ENCODE results near the gene CLSTN1. TPM values are rescaled to one million over a fixed set of nuclear protein-coding genes. Genes with fewer than 3 reads are reported as not detected.
"Not testable (repeated sequence)": the region's sequence is repeated elsewhere in the genome, so short reads cannot be mapped to it uniquely, and the experiment has no call there.

Gene CLSTN1
- total RNA-seq, 1 donor = 140 TPM

DNA sequence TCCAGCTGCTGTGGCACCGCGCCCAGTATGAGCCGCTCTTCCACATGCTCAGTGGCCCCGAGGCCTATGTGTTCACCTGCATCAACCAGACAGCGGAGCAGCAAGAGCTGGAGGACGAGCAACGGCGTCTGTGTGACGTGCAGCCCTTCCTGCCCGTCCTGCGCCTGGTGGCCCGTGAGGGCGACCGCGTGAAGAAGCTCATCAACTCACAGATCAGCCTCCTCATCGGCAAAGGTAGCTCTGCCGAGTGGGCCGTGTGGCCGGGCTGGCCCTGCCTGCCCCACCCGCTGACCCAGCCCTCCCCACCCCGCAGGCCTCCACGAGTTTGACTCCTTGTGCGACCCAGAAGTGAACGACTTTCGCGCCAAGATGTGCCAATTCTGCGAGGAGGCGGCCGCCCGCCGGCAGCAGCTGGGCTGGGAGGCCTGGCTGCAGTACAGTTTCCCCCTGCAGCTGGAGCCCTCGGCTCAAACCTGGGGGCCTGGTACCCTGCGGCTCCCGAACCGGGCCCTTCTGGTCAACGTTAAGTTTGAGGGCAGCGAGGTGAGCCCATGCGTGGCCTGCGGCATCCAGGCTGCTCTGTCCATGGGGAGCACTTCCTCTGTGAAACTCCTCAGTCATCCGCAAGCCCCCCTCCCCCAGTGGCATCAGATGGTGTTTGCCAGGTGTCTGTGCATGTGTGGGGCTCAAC is 108.1 kb downstream of the CLSTN1 start:
- no peak overlapping the region for H3K4me3 ChIP-seq (ENCODE audit: insufficient read depth, low read length)
- H3K27ac ChIP-seq (ENCODE audit: low read depth, low read length) = no peak overlapping the region
- TF ChIP-seq, protein P1, sequence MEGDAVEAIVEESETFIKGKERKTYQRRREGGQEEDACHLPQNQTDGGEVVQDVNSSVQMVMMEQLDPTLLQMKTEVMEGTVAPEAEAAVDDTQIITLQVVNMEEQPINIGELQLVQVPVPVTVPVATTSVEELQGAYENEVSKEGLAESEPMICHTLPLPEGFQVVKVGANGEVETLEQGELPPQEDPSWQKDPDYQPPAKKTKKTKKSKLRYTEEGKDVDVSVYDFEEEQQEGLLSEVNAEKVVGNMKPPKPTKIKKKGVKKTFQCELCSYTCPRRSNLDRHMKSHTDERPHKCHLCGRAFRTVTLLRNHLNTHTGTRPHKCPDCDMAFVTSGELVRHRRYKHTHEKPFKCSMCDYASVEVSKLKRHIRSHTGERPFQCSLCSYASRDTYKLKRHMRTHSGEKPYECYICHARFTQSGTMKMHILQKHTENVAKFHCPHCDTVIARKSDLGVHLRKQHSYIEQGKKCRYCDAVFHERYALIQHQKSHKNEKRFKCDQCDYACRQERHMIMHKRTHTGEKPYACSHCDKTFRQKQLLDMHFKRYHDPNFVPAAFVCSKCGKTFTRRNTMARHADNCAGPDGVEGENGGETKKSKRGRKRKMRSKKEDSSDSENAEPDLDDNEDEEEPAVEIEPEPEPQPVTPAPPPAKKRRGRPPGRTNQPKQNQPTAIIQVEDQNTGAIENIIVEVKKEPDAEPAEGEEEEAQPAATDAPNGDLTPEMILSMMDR (IDR thresholded peaks at IDR 0.05; ENCODE audit: extremely low read depth, low read depth, low read length) = no peak
- no peak for DNase-seq (ENCODE audit: insufficient read length, low spot score, missing footprints)
- H2AFZ ChIP-seq (ENCODE audit: low read length) = no peak overlapping the region
- H3K9me3 ChIP-seq (ENCODE audit: low read depth, low read length) = no peaks in the 10 kb centered on the region
- no peaks in the 10 kb centered on the region for H3K79me2 ChIP-seq (ENCODE audit: insufficient read depth, low read length)
- no peaks in the 10 kb centered on the region for H3K27me3 ChIP-seq (ENCODE audit: insufficient read depth, low read length)
- no peaks in the 10 kb centered on the region for H3K36me3 ChIP-seq (ENCODE audit: insufficient read depth, low read length)
- H4K20me1 ChIP-seq (ENCODE audit: insufficient read depth, low read length) = no peaks in the 10 kb centered on the region
- H3K4me2 ChIP-seq (ENCODE audit: insufficient read depth, low read length) = no peak overlapping the region
- peaks cover 10% of the 10 kb centered on the region for H3K4me1 ChIP-seq (ENCODE audit: insufficient read depth, low read length)

DNA sequence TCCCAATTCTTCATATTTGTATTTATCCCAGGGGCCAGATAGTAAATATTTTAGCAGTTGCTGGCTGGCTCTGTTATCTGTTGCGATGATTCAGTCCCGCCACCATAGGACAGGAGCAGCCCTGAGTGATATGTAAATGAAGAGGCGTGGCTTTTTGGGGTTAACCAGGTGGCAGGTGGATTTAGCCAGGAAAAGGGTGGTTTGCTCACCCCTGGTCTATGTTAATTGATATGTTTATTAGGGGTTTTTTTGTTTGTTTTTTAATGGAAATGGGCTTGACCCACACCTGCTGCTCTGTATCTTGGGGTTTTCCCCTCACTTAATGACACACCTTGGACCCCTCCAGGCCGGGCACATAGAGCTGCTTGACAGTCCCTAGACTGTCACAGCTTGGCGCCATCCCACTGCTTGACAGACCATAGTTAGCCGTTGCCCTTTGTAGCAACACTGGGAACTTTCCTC is 109.5 kb downstream of the CLSTN1 start:
- Histone ChIP-seq H4K20me1 (ENCODE audit: insufficient read depth, low read length) (no peaks in the 10 kb centered on the region), H2AFZ (ENCODE audit: low read length) (no peak overlapping the region), H3K4me1 (ENCODE audit: insufficient read depth, low read length) (peaks cover 7% of the 10 kb centered on the region), H3K36me3 (ENCODE audit: insufficient read depth, low read length) (no peaks in the 10 kb centered on the region), H3K27ac (ENCODE audit: low read depth, low read length) (no peak overlapping the region), H3K27me3 (ENCODE audit: insufficient read depth, low read length) (no peaks in the 10 kb centered on the region), H3K79me2 (ENCODE audit: insufficient read depth, low read length) (no peaks in the 10 kb centered on the region), H3K4me3 (ENCODE audit: insufficient read depth, low read length) (no peak overlapping the region), H3K9me3 (ENCODE audit: low read depth, low read length) (no peaks in the 10 kb centered on the region), H3K4me2 (ENCODE audit: insufficient read depth, low read length) (no peak overlapping the region)
- DNase-seq (ENCODE audit: insufficient read length, low spot score, missing footprints) = no peak
- TF ChIP-seq, protein P1 (IDR thresholded peaks at IDR 0.05; ENCODE audit: extremely low read depth, low read depth, low read length) = no peak

DNA sequence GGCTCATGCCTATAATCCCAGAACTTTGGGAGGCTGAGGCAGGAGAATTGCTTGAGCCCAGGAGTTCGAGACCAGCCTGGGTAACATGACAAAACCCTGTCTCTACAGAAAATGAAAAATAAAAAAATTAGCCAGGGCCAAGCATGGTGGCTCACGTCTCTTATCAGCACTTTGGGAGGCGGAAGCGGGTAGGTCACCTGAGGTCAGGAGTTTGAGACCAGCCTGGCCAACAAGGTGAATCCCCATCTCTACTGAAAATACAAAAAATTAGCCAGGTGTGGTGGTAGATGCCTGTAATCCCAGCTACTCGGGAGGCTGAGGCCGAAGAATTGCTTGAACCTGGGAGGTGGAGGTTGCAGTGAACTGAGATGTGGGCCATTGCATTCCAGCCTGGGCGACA is 111.0 kb downstream of the CLSTN1 start:
- H3K4me1 ChIP-seq (ENCODE audit: insufficient read depth, low read length); H3K9me3 ChIP-seq (ENCODE audit: low read depth, low read length); H3K4me2 ChIP-seq (ENCODE audit: insufficient read depth, low read length); H3K36me3 ChIP-seq (ENCODE audit: insufficient read depth, low read length); DNase-seq (ENCODE audit: insufficient read length, low spot score, missing footprints); H3K27ac ChIP-seq (ENCODE audit: low read depth, low read length); H2AFZ ChIP-seq (ENCODE audit: low read length); H3K27me3 ChIP-seq (ENCODE audit: insufficient read depth, low read length); H3K79me2 ChIP-seq (ENCODE audit: insufficient read depth, low read length); H4K20me1 ChIP-seq (ENCODE audit: insufficient read depth, low read length); H3K4me3 ChIP-seq (ENCODE audit: insufficient read depth, low read length): not testable (repeated sequence)

DNA sequence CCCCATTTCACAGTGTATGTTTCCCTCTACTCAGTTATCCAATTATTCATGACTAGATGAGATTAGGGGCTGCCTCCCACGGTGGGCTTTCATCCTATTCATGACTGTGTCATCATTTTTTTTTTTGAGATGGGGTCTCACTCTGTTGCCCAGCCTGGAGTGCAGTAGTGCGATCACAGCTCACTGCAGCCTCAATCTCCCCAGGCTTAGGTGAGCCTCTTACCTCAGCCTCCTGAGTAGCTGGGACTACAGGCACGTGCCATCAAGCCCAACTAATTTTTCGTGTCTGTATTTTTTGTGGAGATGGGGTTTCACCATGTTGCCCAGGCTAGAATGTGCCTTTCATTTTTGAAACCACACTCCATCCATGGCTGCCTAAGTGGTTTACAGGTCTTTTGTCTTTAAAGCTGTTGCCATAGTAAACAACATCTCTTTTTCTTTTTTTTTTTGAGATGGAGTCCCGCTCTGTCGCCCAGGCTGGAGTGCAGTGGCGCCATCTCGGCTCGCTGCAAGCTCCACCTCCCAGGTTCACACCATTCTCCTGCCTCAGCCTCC is 112.2 kb downstream of the CLSTN1 start:
- no peak overlapping the region for H2AFZ ChIP-seq (ENCODE audit: low read length)
- no peaks in the 10 kb centered on the region for H3K9me3 ChIP-seq (ENCODE audit: low read depth, low read length)
- no peaks in the 10 kb centered on the region for H4K20me1 ChIP-seq (ENCODE audit: insufficient read depth, low read length)
- no peak overlapping the region for H3K27ac ChIP-seq (ENCODE audit: low read depth, low read length)
- no peaks in the 10 kb centered on the region for H3K79me2 ChIP-seq (ENCODE audit: insufficient read depth, low read length)
- H3K4me3 ChIP-seq (ENCODE audit: insufficient read depth, low read length) = no peak overlapping the region
- TF ChIP-seq, protein P1 (IDR thresholded peaks at IDR 0.05; ENCODE audit: extremely low read depth, low read depth, low read length) = no peak
- no peaks in the 10 kb centered on the region for H3K36me3 ChIP-seq (ENCODE audit: insufficient read depth, low read length)
- no peak overlapping the region for H3K4me2 ChIP-seq (ENCODE audit: insufficient read depth, low read length)
- no peaks in the 10 kb centered on the region for H3K4me1 ChIP-seq (ENCODE audit: insufficient read depth, low read length)
- DNase-seq (ENCODE audit: insufficient read length, low spot score, missing footprints) = no peak
- no peaks in the 10 kb centered on the region for H3K27me3 ChIP-seq (ENCODE audit: insufficient read depth, low read length)
